Stimulated activated CD8-positive, alpha-beta memory T cell treated with anti-CD3 and anti-CD28 coated beads, Interleukin-4, amount 100 ng/mL, for 4 hours (primary cell): ENCODE measurements around the gene EPB41L2.
"Not testable (repeated sequence)": the region's sequence is repeated elsewhere in the genome, so short reads cannot be mapped to it uniquely, and the experiment has no call there.

Experiments
- DNase-seq, 2 donors: peaks; one replicate each; pipeline ENCODE4 v3.0.0-alpha.2; 2020; ENCODE audit warnings: low read depth in 2 of 2, low spot score in 1 of 2

The EPB41L2 gene

GRCh38 chr6:131037194-131037897, 25.7 kb downstream of the EPB41L2 start:
- DNase-seq = no peak

GRCh38 chr6:131036601-131037000, 26.4 kb downstream of the EPB41L2 start:
- no peak for DNase-seq

GRCh38 chr6:131036143-131036542, 26.9 kb downstream of the EPB41L2 start:
- DNase-seq = no peak

- no peak for DNase-seq
Measured at GRCh38 chr6:131035582-131035981, 27.5 kb downstream of the EPB41L2 start.

GRCh38 chr6:131033631-131034030, 29.4 kb downstream of the EPB41L2 start:
- DNase-seq = no peak

- DNase-seq = no peak
Measured at GRCh38 chr6:131029626-131030297, 33.3 kb downstream of the EPB41L2 start.

- no peak for DNase-seq
Measured at GRCh38 chr6:131027326-131027725, 35.7 kb downstream of the EPB41L2 start.

GRCh38 chr6:131026243-131026642, 36.8 kb downstream of the EPB41L2 start:
- DNase-seq = no peak

GRCh38 chr6:131024565-131024964, 38.5 kb downstream of the EPB41L2 start:
- no peak for DNase-seq

- DNase-seq = no peak
Measured at GRCh38 chr6:131023834-131024504, 39.1 kb downstream of the EPB41L2 start.

- no peak for DNase-seq
Measured at GRCh38 chr6:131022691-131023090, 40.4 kb downstream of the EPB41L2 start.

GRCh38 chr6:131017962-131018361, 45.1 kb downstream of the EPB41L2 start:
- no peak for DNase-seq

- DNase-seq = no peak
Measured at GRCh38 chr6:131015630-131016263, 47.3 kb downstream of the EPB41L2 start.

- no peak for DNase-seq
Measured at GRCh38 chr6:131015025-131015591, 47.9 kb downstream of the EPB41L2 start.

- no peak for DNase-seq
Measured at GRCh38 chr6:131014080-131014776, 48.8 kb downstream of the EPB41L2 start.

GRCh38 chr6:131013495-131013894, 49.5 kb downstream of the EPB41L2 start:
- no peak for DNase-seq

GRCh38 chr6:131009790-131010189, 53.3 kb downstream of the EPB41L2 start:
- no peak for DNase-seq

GRCh38 chr6:131008965-131009364, 54.1 kb downstream of the EPB41L2 start:
- DNase-seq = not testable (repeated sequence)

- DNase-seq = not testable (repeated sequence)
Measured at GRCh38 chr6:131007964-131008363, 55.1 kb downstream of the EPB41L2 start.

- no peak for DNase-seq
Measured at GRCh38 chr6:131007286-131007685, 55.8 kb downstream of the EPB41L2 start.
